Naive thymus-derived CD8-positive, alpha-beta T cell (primary cell): ENCODE measurements around the gene TAS1R2. TPM values are rescaled to one million over a fixed set of nuclear protein-coding genes. Genes with fewer than 3 reads are reported as not detected.

Source experiments
- ATAC-seq, 2 donors: fragments of 150-1000 bp; cut with Tn5 transposase in 1 of 2; sonication (Bioruptor Pico), chemical (Tn5 transposase) in 1 of 2; 1 replicate in 1 of 2; 2 replicates in 1 of 2; pipeline ENCODE4 v1.10.0; 2021; ENCODE audit warnings: mild to moderate bottlenecking in 2 of 2, moderate library complexity in 2 of 2
- POLR2A ChIA-PET: fragments of 350-600 bp; sonication (Branson Sonifier 250); formaldehyde crosslinking; loops from one replicate; lab custom pipeline; 2021; ENCODE audit warnings: antibody characterized with exemption; lab: Charles Lee
- DNase-seq, 10 donors: peaks; one replicate each; pipeline versions ENCODE4 v3.0.0 to v3.0.0-alpha.2; 2020 to 2022
- H3K27ac Mint-ChIP-seq, 10 donors: one replicate each; pipeline ENCODE4 v1.8.0; 2020 to 2022; ENCODE audit warnings: mild to moderate bottlenecking in 10 of 10, mixed read lengths in 10 of 10, moderate library complexity in 4 of 10, inconsistent platforms in 1 of 10
- H3K27me3 Mint-ChIP-seq, 5 donors: one replicate each; pipeline ENCODE4 v1.8.0; 2021 to 2022; ENCODE audit warnings: mixed read lengths in 5 of 5
- H3K36me3 Mint-ChIP-seq, 3 donors: one replicate each; pipeline ENCODE4 v1.8.0; 2020 to 2022; ENCODE audit warnings: mixed read lengths in 3 of 3, mild to moderate bottlenecking in 2 of 3, inconsistent platforms in 1 of 3
- H3K4me1 Mint-ChIP-seq, 4 donors: one replicate each; pipeline ENCODE4 v1.8.0; 2021 to 2022; ENCODE audit warnings: mixed read lengths in 4 of 4
- H3K4me3 Mint-ChIP-seq, 10 donors: one replicate each; pipeline ENCODE4 v1.8.0; 2020 to 2022; ENCODE audit warnings: mild to moderate bottlenecking in 10 of 10, mixed read lengths in 10 of 10, moderate library complexity in 6 of 10, inconsistent platforms in 1 of 10
- H3K9me3 Mint-ChIP-seq, 9 donors: one replicate each; pipeline ENCODE4 v1.8.0; 2020 to 2022; ENCODE audit warnings: mixed read lengths in 9 of 9, mild to moderate bottlenecking in 3 of 9, inconsistent platforms in 1 of 9, moderate library complexity in 1 of 9
- microRNA-seq: library from miRNA; unstranded; fragments of <30 nt; microRNA quantifications from one replicate; pipeline ENCODE4 v1.2.0, GENCODE V29; 2022; ENCODE audit warnings: borderline microRNAs expressed
- polyA plus RNA-seq, 3 donors: library from polyadenylated mRNA; unstranded; fragments of 300-500 nt; fragmentation: Illumina TruSeq; gene quantifications; one replicate each; pipeline ENCODE4 v1.2.3, GENCODE V29; 2021
- total RNA-seq, 8 experiments: library from RNA in 2 of 8; stranded (reverse) in 2 of 8; gene quantifications; one replicate each; pipeline ENCODE4 v1.2.3 and lab custom pipeline; 2021 to 2026

The TAS1R2 gene
- total and polyA plus RNA-seq, 5 experiments from 2014 or later = not detected

DNA sequence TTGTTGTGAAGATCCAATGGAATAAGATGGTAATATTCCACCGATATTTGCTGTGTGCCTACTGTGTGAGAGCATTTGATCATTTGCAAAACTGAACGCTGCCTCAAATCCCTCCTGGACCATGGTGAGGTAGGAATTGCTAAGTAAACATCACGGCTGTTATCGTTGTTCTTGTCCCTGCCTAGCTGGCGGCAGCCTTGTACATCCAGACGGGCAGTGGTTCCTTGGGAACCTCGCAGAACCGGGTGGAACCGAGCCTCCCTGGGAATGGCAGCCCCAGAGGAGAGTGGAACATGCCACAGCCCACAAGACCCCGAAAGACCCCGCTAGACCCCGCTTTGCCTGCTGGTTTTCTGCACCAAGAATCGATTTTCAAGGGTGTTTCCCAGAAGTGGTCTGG is 60.9 kb downstream of the TAS1R2 start:
- ATAC-seq (no peak), DNase-seq (no peak)
- peaks cover 10 to 30% (median 21%) of the 10 kb centered on the region in 5 donors for H3K27me3 Mint-ChIP-seq
- H3K36me3 Mint-ChIP-seq = no peaks in the 10 kb centered on the region
- POLR2A ChIA-PET = no interaction called here
- H3K27ac Mint-ChIP-seq = no peak overlapping the region
- peaks cover 0 to 6% (median 0%) of the 10 kb centered on the region in 9 donors for H3K9me3 Mint-ChIP-seq
- H3K4me1 Mint-ChIP-seq = no peaks in the 10 kb centered on the region
- H3K4me3 Mint-ChIP-seq = no peak overlapping the region

DNA sequence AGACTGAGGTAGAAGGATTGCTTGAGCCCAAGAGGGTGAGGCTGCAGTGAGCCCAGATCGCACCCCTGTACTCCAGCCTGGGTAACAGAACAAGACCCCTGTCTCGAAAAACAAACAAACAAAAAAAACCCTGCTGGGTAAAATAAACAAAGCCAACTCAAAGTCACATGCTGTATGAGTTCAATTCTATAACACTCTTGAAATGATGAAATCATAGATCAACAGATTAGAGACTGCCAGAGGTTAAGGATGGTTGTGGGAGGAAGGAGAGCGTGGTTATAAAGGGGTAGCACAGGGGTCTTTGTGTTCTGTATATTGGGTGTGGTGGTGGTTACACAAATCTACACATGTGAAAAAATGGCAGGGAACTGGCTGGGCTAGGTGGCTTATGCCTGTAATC is 62.5 kb downstream of the TAS1R2 start:
- Mint-ChIP-seq H3K9me3 (peaks cover 0 to 15% (median 7%) of the 10 kb centered on the region in 9 donors), H3K4me3 (no peak overlapping the region), H3K27me3 (peaks cover 10 to 45% (median 35%) of the 10 kb centered on the region in 5 donors), H3K27ac (no peak overlapping the region), H3K36me3 (peaks cover 0 to 9% (median 0%) of the 10 kb centered on the region in 3 donors), H3K4me1 (no peaks in the 10 kb centered on the region)
- POLR2A ChIA-PET = no interaction called here
- DNase-seq (peak in 1 of 10 donors; percentile 19), ATAC-seq (no peak)

DNA sequence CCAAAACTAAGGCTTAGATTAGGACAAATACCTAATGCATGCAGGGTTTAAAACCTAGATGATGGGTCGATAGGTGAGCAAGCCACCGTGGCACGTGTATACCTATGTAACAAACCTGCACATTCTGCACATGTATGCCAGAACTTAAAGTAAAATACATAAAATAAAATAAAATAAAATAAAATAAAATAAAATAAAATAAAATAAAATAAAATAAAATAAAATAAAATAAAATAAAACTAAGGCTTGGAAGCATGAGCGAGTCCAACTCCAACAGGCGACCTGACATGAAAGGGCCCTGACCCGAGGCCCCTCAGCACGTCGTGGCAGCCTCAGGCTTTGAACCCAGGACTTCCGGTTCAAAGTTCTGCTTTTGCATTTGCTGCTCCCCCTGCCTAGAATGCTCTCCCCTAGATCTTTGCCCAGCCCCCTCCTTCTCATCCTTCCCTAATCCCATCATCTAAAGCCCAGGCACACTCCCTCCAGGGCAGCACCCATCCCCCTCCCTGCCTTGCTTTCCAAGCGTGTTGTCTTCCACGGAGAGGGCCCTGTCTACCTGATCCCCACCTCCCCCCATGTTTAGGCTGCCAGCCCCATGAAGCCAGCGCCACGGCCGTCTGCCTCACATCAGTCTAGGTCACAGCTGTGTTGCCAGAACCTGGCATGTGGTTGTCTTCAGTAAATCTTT is 64.3 kb downstream of the TAS1R2 start:
- peaks cover 16 to 63% (median 45%) of the 10 kb centered on the region in 5 donors for H3K27me3 Mint-ChIP-seq
- H3K36me3 Mint-ChIP-seq = peaks cover 0 to 10% (median 0%) of the 10 kb centered on the region in 3 donors
- DNase-seq = peak in 1 of 10 donors; percentile 44
- peaks cover 0 to 16% (median 7%) of the 10 kb centered on the region in 9 donors for H3K9me3 Mint-ChIP-seq
- H3K4me1 Mint-ChIP-seq = no peaks in the 10 kb centered on the region
- H3K27ac Mint-ChIP-seq = no peak overlapping the region
- no peak for ATAC-seq
- H3K4me3 Mint-ChIP-seq = no peak overlapping the region
- POLR2A ChIA-PET = no interaction called here

DNA sequence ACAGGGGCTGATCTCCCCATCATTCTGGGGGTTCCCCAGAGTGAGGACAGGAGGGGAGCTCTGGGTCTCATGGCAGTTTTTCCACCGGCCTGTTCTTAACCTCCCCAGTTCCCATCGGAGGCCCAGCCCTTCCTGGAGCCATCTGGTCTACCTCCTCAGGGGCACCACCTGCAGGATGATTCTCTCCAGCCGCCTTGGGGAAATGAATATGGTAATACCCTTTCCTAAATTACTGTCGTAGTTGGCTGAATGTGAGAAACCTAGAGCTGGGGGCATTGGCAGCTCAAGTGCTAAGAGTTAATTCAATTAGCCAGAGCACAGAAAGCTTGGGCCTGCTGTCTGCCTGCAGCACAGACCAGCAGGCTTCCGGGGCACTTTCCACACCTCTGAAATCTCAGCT is 64.9 kb downstream of the TAS1R2 start:
- Mint-ChIP-seq H3K27me3 (peaks cover 20 to 69% (median 45%) of the 10 kb centered on the region in 5 donors), H3K4me1 (no peaks in the 10 kb centered on the region), H3K36me3 (peaks cover 0 to 10% (median 0%) of the 10 kb centered on the region in 3 donors), H3K4me3 (no peak overlapping the region), H3K27ac (no peak overlapping the region), H3K9me3 (peaks cover 0 to 16% (median 7%) of the 10 kb centered on the region in 9 donors)
- POLR2A ChIA-PET = no interaction called here
- peak in 1 of 10 donors; percentile 31 for DNase-seq
- ATAC-seq = no peak

DNA sequence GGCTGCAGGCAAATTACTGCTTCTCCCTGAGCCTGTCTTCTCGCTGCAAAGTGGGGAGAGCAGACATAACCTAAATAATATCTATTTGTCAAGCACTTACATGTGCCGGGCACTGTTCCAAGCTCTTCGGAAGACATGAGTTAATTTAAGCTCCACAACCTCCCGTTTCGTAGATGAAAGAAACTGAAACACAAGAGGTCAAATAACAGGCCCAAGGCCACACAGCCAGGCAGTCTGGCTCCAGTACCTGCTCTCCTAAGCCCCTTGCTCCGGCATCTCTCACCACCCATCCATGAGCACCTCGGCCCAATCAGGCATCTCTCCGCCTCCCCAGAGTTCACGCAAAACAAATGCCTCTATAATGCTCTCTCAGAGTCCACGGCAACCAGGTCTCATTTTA is 65.4 kb downstream of the TAS1R2 start:
- DNase-seq = no peak
- peaks cover 0 to 16% (median 7%) of the 10 kb centered on the region in 9 donors for H3K9me3 Mint-ChIP-seq
- ATAC-seq = no peak
- POLR2A ChIA-PET = no interaction called here
- H3K27me3 Mint-ChIP-seq = peaks cover 22 to 74% (median 43%) of the 10 kb centered on the region in 5 donors
- H3K36me3 Mint-ChIP-seq = peaks cover 0 to 10% (median 0%) of the 10 kb centered on the region in 3 donors
- H3K27ac Mint-ChIP-seq = no peak overlapping the region
- no peaks in the 10 kb centered on the region for H3K4me1 Mint-ChIP-seq
- no peak overlapping the region for H3K4me3 Mint-ChIP-seq

DNA sequence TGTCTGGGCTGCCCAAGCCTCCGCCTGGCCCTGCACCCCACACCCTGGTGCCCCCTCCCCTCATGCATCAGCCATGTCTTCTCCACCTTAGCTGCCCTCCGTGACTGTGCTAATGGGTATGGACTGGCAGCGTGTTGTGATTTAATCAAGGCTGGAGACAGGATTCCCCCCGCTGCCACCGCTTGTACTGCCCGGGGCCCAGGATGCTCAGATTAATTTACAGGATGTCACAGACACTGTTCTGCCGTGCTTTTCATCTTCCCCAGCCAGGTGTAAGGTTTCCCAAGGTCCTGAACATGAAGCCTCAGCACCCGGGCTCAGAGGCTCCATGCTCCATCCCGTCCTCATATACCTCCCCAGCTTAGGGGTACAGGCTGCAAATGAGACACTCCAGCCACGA is 66.3 kb downstream of the TAS1R2 start:
- no peak overlapping the region for H3K27ac Mint-ChIP-seq
- H3K27me3 Mint-ChIP-seq = peaks cover 25 to 74% (median 42%) of the 10 kb centered on the region in 5 donors
- no peak for ATAC-seq
- peaks cover 0 to 15% (median 7%) of the 10 kb centered on the region in 9 donors for H3K9me3 Mint-ChIP-seq
- no peaks in the 10 kb centered on the region for H3K4me1 Mint-ChIP-seq
- peaks cover 0 to 10% (median 0%) of the 10 kb centered on the region in 3 donors for H3K36me3 Mint-ChIP-seq
- POLR2A ChIA-PET = no interaction called here
- DNase-seq = no peak
- no peak overlapping the region for H3K4me3 Mint-ChIP-seq

DNA sequence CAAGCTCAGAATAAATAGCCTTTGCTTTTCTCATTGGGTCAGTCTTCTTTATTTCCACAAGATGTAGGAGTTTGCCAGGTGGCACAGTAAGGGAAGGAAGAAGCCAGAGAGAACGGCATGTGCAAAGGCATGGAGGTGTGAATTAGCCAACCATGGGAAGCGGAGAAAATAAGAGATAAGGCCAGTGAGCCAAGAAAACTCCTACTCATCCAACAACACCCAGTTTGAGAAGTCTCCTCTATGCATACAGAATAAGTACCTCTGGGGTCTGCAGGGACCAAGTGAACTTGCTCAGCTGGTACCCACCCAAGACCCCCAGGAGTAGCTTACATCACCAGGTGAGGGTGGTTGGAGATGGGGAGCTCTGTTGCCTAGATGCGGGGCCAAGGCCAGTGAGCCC is 66.7 kb downstream of the TAS1R2 start:
- DNase-seq (peak in 1 of 10 donors; percentile 37), ATAC-seq (no peak)
- Mint-ChIP-seq H3K27ac (no peak overlapping the region), H3K4me1 (no peaks in the 10 kb centered on the region), H3K4me3 (no peak overlapping the region), H3K27me3 (peaks cover 25 to 74% (median 42%) of the 10 kb centered on the region in 5 donors), H3K36me3 (peaks cover 0 to 10% (median 0%) of the 10 kb centered on the region in 3 donors), H3K9me3 (peaks cover 0 to 13% (median 7%) of the 10 kb centered on the region in 9 donors)
- POLR2A ChIA-PET = no interaction called here

Small RNA genes lying within 50 kb of the gene (microRNA-seq; reads per million reads assigned to microRNA genes)
- not detected for gene MIR1290
- not detected for gene MIR4695

Other genes starting within 250 kb of the TAS1R2 start
- gene PAX7, start 228.8 kb downstream of the TAS1R2 start, total RNA-seq = not detected
- gene PAX7, start 228.8 kb downstream of the TAS1R2 start, polyA plus RNA-seq = not detected
- gene ALDH4A1, start 42.9 kb upstream of the TAS1R2 start, total RNA-seq = 1 to 10 TPM; 1.6 to 2.5 TPM
- gene ALDH4A1, start 42.9 kb upstream of the TAS1R2 start, polyA plus RNA-seq = 1 to 10 TPM in 1 of 3 donors, under 1 TPM in 2; 0.31 to 2.0 (median 0.39) TPM
- gene IFFO2, start 97.0 kb upstream of the TAS1R2 start, total RNA-seq = 10 to 100 TPM; 29.0 to 30.7 TPM
- gene IFFO2, start 97.0 kb upstream of the TAS1R2 start, polyA plus RNA-seq = 1 to 10 TPM; 1.6 to 4.4 (median 4.4) TPM